ENCODE results near the gene MYH16. TPM values are rescaled to one million over a fixed set of nuclear protein-coding genes. Genes with fewer than 3 reads are reported as not detected.

Gene MYH16
- total and polyA plus RNA-seq, 10 of the 15 experiments (the other 5 are each of a cell fraction or from before 2014, with no cell fraction given): 0.03 to 0.33 (median 0.04) TPM; not detected in 3

- BruUV-seq (replicated peaks): no TSS peak
- CTCF ChIA-PET: no interaction called here
- in situ Hi-C loops (cut with MboI): no loop called here
- no peaks in the 10 kb centered on the region for H3K27me3 ChIP-seq (replicated peaks in 1 of 2; ENCODE audit: control insufficient read depth in 2 of 2, insufficient read depth in 2 of 2, low read length in 1 of 2)
- no peak overlapping the region for H2AFZ ChIP-seq (ENCODE audit: control insufficient read depth, low read depth, low read length)
- intact Hi-C loops (cut with micrococcal nuclease; ENCODE audit: unreplicated experiment): no loop called here
- no peaks in the 10 kb centered on the region for H3K36me3 ChIP-seq (ENCODE audit: control insufficient read depth in 2 of 2, insufficient read depth in 2 of 2, low read length in 1 of 2)
- RAD21 ChIA-PET (ENCODE audit: unreplicated experiment): no interaction called here
- SMC1A ChIA-PET (ENCODE audit: uncharacterized antibody, unreplicated experiment): no interaction called here
- FAIRE-seq (no peak), ATAC-seq (no peak), DNase-seq (ENCODE audit: low read depth, low spot score) (no peak)
- no peaks in the 10 kb centered on the region for H3K9me3 ChIP-seq (replicated peaks; ENCODE audit: control insufficient read depth, insufficient read depth, low read length)
- H3K4me3 ChIP-seq: no peak overlapping the region
- no peaks in the 10 kb centered on the region for H4K20me1 ChIP-seq (ENCODE audit: control insufficient read depth, insufficient read depth)
- 61% methylated on average over 12 of the region's 12 CpGs for WGBS (ENCODE audit: insufficient coverage, insufficient replicate concordance, low lambda C conversion rate, missing lambda C conversion rate)
- H3K4me2 ChIP-seq (ENCODE audit: control insufficient read depth, insufficient read depth): no peak overlapping the region
- POLR2A ChIA-PET: no interaction called here
- H3K27ac ChIP-seq (ENCODE audit: control insufficient read depth, insufficient read depth): no peak overlapping the region
- no peak overlapping the region for H3K9ac ChIP-seq (ENCODE audit: control insufficient read depth, insufficient read depth, low read length)
- no peaks in the 10 kb centered on the region for H3K79me2 ChIP-seq (ENCODE audit: control insufficient read depth, insufficient read depth, low read length)
- no peaks in the 10 kb centered on the region for H3K4me1 ChIP-seq (ENCODE audit: control insufficient read depth, insufficient read depth, low read length)
- TF ChIP-seq MYB (IDR thresholded peaks at IDR 0.05; ENCODE audit: borderline replicate concordance, low read depth, low read length) (no peak), TBL1XR1 (IDR thresholded peaks at IDR 0.05; ENCODE audit: low read depth, low read length) (no peak), ASH2L (IDR thresholded peaks at IDR 0.05; ENCODE audit: borderline replicate concordance, low read depth) (no peak), ZBTB40 (IDR thresholded peaks at IDR 0.05; ENCODE audit: borderline replicate concordance) (no peak), ZBTB11 (CRISPR knock-in tag; IDR thresholded peaks at IDR 0.05) (no peak), CBX5 (IDR thresholded peaks at IDR 0.05; ENCODE audit: low read depth) (no peak), ZNF592 (IDR thresholded peaks at IDR 0.05) (no peak), ZNF207 (IDR thresholded peaks at IDR 0.05; ENCODE audit: borderline replicate concordance) (no peak), SPI1 (IDR thresholded peaks at IDR 0.05; ENCODE audit: borderline replicate concordance, insufficient read depth, low read depth, low read length) (no peak), SMAD1 (IDR thresholded peaks at IDR 0.05; ENCODE audit: low read depth, partially characterized antibody) (no peak), KDM1A (IDR thresholded peaks at IDR 0.05; ENCODE audit: borderline replicate concordance) (no peak), NFYA (IDR thresholded peaks at IDR 0.05; ENCODE audit: borderline replicate concordance, low read depth, low read length) (no peak)
Measured at GRCh38 chr7:99235925-99236324, 36.7 kb upstream of the MYH16 start.
